ENCODE results near the gene CLDN5. TPM values are rescaled to one million over a fixed set of nuclear protein-coding genes. Genes with fewer than 3 reads are reported as not detected.

Gene CLDN5
- total RNA-seq: 0.13 and 0.76 TPM in 2 replicates

GRCh38 chr22:19524170-19525115 lies at the start of gene CLDN5:
TSS of gene CLDN5 (minus strand) at chr22:19524410. CDS start at chr22:19524255, 155 bp downstream.

GRCh38 chr22:19479355-19480172 lies 44.6 kb downstream of the CLDN5 start, which contains the start of gene CDC45:
TSS of gene CDC45 (plus strand) at chr22:19479920. CDS start at chr22:19479969, 49 bp downstream.

GRCh38 chr22:19478901-19479354 lies 45.3 kb downstream of the CLDN5 start, which contains the start of gene UFD1:
TSS of gene UFD1 (minus strand) at chr22:19479193. CDS start at chr22:19479085, 108 bp downstream.

Other genes starting within 250 kb of the CLDN5 start
- gene CLTCL1, start 232.7 kb downstream of the CLDN5 start, total RNA-seq: 5.9 and 10.1 TPM in 2 replicates
- gene HIRA, start 92.7 kb downstream of the CLDN5 start, total RNA-seq: 14.6 and 17.9 TPM in 2 replicates
- 34.9 and 49.5 TPM in 2 replicates for gene MRPL40, start 91.9 kb downstream of the CLDN5 start, total RNA-seq
- gene C22orf39, start 76.7 kb downstream of the CLDN5 start, total RNA-seq: 9.5 and 10.7 TPM in 2 replicates
- gene UFD1, start 45.2 kb downstream of the CLDN5 start, total RNA-seq: 49.9 and 51.2 TPM in 2 replicates
- gene CDC45, start 44.5 kb downstream of the CLDN5 start, total RNA-seq: 3.4 and 4.8 TPM in 2 replicates
- gene SEPTIN5, start 190.1 kb upstream of the CLDN5 start, total RNA-seq: 20.6 and 30.6 TPM in 2 replicates
- 1.4 and 2.6 TPM in 2 replicates for gene GP1BB, start 199.1 kb upstream of the CLDN5 start, total RNA-seq
- gene TBX1, start 236.4 kb upstream of the CLDN5 start, total RNA-seq: under 0.01 TPM in 1 of 2 replicates, not detected in the other